ENCODE data around the gene NFIA.
"Not testable (repeated sequence)": the region's sequence is repeated elsewhere in the genome, so short reads cannot be mapped to it uniquely, and the experiment has no call there.

GRCh38 chr1:61061601-61062000 is 20.8 kb upstream of the NFIA start:
- TF ChIP-seq CTCF (optimal IDR thresholded peaks at IDR 0.05 in 1 of 3, IDR thresholded peaks at IDR 0.05 in 1 of 3, conservative IDR thresholded peaks at IDR 0.05 in 1 of 3; ENCODE audit: extremely low read depth in 1 of 3, insufficient read depth in 2 of 3, low read length in 3 of 3); EZH2 (IDR thresholded peaks at IDR 0.05; ENCODE audit: low read length): not testable (repeated sequence)
